Activated CD8-positive, alpha-beta memory T cell treated with anti-CD3 and anti-CD28 coated beads for 1 hour (primary cell): ENCODE data around the gene C2CD2L.
"Not testable (repeated sequence)": the region's sequence is repeated elsewhere in the genome, so short reads cannot be mapped to it uniquely, and the experiment has no call there.

Source experiments
- DNase-seq, 2 donors: peaks; one replicate each; pipeline ENCODE4 v3.0.0-alpha.2; 2020; ENCODE audit warnings: low read depth in 1 of 2; ENCODE audit errors: extremely low read depth in 1 of 2

The C2CD2L gene

GRCh38 chr11:119149018-119149785, 42.1 kb downstream of the C2CD2L start, which contains the start of gene ABCG4:
Gene ABCG4, plus strand, starts transcription at chr11:119149052. Its CDS starts 914 bp downstream, at chr11:119149966.
- DNase-seq = no peak

DNA sequence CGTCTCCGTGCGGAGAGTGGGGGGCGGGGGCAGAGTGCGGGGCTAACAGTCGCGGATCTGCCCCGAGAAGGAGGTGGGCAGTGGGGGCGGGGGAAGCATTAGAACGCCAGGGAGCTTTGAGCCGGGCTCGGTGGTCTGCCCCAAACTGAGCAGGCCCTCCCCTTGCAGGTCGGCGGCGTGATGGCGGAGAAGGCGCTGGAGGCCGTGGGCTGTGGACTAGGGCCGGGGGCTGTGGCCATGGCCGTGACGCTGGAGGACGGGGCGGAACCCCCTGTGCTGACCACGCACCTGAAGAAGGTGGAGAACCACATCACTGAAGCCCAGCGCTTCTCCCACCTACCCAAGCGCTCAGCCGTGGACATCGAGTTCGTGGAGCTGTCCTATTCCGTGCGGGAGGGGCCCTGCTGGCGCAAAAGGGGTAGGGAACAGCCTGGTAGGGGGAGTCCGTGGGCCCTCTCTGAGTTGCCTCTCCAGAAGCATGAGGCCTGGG, 42.7 kb downstream of the C2CD2L start:
- no peak for DNase-seq

- DNase-seq = no peak
Measured at GRCh38 chr11:119152043-119152442, 44.9 kb downstream of the C2CD2L start.

DNA sequence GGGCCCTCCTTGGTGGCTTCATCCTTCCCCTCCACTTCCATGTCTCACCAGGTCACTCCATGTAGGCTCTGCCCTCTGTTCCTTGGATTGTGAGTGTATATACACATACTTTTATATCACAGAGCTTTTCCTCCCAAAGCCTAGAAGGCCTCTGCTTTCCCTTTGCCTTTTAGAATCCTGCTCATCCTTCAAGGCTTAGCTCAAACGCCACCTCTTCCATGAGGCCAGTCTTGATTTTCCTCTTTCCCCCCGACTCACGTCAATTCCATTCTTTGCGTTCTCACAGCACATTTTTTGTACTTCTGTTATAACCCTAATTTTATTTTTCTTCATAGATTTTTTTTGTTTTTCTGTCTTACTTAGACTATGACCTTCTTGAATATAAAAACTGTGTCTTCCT, 45.5 kb downstream of the C2CD2L start:
- no peak for DNase-seq

DNA sequence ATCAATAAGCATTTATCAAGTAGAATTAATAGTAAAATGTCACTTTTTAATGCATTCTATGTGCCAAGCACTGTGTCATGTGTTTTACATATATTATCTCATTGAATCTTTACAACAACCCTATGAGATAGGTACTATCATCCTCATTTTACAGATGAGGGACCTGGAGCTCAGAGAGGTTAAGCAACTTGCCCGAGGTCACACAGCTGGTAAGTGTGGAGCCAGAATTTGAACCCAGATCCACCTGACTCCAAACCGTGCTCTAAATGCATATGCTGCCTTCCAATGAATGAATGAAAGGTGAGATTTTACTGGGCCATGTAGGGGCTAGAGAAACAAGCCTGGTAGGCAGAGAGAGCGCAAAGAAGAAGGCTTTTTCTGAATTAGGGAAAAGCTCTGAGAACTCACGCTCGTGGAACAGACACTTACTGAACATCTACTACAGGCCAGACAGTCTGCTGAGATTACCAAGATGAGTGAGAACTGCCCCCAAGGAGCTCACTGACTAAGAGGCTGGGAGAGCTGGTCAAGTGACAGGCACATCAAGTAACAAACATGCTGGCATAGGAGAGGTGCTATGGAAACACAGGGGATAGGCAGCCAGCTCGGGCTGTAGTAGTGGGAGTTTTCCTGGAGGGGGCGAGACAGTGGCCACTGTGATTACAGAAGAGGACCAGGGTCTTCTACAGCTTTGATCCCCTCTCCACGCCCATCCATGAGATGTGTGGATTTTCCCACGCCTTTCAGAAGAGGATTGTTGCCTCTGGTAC, 46.1 kb downstream of the C2CD2L start:
- no peak for DNase-seq

GRCh38 chr11:119154178-119154577, 47.0 kb downstream of the C2CD2L start:
- DNase-seq = no peak

DNA sequence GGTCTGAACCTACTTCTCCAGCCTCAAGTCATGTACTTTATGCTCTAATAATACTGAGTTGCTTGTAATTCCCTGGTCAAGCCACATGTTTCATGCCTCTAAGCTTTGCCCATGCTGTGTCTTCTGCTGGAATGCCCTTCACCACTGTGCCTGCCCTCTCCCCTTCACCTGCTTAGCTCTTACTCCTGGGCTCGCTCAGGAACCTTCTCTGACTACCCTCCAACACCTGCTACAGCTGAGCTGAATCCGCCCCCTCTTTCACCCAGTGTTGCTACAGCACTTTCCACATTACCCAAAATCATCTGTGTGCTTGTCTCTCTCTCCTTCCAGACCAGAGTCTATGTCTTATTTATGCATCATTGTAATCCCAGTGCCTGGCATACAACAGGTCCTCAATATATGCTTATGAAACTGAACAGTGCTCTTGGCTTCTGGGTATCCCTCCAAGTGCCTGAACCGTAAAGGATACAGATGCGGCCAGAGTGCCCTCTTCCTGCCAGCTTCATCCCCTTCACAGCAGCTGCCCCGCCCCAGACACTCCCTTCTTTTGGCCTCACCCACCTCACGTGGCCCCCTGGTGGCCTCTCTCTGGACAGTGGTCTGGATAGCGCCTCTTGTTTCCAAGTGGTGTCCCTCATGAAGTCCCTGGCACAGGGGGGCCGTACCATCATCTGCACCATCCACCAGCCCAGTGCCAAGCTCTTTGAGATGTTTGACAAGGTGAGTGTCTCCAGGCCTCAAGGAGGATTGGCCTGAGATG, 48.8 kb downstream of the C2CD2L start:
- DNase-seq = no peak

- no peak for DNase-seq
Measured at GRCh38 chr11:119156496-119156895, 49.4 kb downstream of the C2CD2L start.

DNA sequence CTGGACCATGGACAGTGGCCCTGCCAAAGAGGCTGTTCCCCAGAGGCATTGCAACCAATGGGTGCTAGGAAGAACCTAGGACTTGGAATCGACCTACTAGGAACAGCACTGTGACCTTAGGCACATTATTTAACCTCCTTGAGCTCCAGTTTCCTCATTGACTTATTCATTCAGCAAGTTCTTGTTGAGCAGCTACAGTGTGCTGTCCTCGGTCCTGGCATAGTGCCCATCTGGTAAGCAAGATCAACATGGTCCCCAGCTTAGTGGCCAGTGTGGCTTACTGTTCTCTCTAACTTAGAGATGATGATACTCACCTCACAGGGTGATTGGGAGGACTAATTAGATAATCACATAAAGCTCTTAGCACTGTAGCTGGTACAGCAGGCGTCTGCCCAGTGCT, 49.9 kb downstream of the C2CD2L start:
- no peak for DNase-seq

DNA sequence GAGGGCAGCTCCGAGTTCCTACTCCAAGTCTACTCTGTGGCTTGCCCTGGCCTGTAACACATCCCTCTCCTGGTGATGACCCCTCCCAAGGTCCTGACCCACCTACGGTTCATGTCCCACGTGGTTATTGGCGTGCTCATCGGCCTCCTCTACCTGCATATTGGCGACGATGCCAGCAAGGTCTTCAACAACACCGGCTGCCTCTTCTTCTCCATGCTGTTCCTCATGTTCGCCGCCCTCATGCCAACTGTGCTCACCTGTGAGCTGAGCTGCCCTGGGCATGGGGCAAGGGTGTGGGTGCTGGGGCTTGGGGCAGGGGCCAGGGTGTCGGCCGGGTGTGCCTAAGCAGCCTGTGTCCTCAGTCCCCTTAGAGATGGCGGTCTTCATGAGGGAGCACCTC, 51.3 kb downstream of the C2CD2L start:
- no peak for DNase-seq

DNA sequence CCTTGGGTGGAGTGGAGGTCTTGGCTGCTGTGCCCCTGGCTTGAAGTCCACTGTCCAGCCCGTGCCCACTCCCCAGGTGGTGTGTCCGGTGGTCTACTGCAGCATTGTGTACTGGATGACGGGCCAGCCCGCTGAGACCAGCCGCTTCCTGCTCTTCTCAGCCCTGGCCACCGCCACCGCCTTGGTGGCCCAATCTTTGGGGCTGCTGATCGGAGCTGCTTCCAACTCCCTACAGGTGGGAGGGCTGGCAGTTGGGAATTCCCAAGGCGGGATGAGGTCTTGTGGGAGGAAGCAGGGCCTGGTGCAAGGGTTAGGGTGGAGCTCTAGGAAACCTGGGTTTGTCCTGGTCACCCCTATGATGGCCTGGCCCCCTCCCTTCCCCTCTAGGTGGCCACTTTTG, 53.0 kb downstream of the C2CD2L start:
- DNase-seq = no peak

DNA sequence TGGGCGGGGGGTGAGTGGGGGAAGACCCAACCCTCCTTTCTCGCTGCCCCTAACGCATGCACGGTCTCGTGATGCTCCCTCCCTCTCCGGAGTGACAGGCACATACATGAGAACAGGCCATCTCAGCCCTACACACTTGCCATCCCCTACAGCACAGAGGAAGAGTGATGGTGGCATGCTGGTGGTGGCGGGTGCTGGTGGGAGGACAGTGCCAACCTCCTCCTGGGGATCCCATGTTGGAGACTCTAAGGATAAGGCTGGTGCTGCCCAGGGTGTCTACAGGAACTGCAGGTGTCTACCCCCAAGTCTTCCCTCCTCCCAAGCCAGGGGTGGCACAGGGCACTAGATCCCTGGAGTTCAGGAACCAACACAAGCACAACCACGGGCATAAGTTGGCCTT, 54.7 kb downstream of the C2CD2L start:
- no peak for DNase-seq

GRCh38 chr11:119166368-119167076, 59.4 kb downstream of the C2CD2L start:
- no peak for DNase-seq

- DNase-seq = not testable (repeated sequence)
Measured at GRCh38 chr11:119167077-119167458, 59.9 kb downstream of the C2CD2L start.

DNA sequence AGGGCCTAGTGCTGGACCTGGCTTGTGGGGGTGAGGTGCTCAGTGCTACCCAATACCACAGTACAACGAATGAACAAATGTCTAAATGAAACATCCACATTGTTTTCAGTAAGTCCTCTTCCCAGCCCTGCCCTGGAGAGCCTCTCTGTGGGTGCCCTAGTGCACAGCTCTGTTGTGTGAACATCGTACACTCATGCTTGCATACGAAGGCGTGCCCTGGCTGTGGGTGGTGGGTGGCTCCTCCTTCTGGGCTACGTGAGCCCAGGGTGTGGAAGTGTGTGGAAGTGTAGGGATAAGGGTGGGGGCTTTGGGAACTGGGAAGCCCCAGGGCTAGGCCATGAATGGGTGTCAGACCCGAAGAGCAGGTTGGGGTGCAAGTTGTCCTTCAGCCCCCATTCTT, 60.8 kb downstream of the C2CD2L start:
- no peak for DNase-seq
